Activated CD8-positive, alpha-beta T cell treated with anti-CD3 and anti-CD28 coated beads, Interleukin-2, amount 10 ng/mL, durations not matched to agents 7 days and 5 days (primary cell): Measurements from ENCODE around the gene PTCH2. TPM values are rescaled to one million over a fixed set of nuclear protein-coding genes. Genes with fewer than 3 reads are reported as not detected.
"Not testable (repeated sequence)": the region's sequence is repeated elsewhere in the genome, so short reads cannot be mapped to it uniquely, and the experiment has no call there.

Source experiments
- ATAC-seq: fragments of 150-1000 bp; cut with Tn5 transposase; one replicate; pipeline ENCODE4 v1.10.0; 2021; ENCODE audit warnings: moderate library complexity
- CTCF ChIA-PET: fragments of 350-600 bp; sonication (Branson Sonifier 250); formaldehyde crosslinking; loops from one replicate; lab custom pipeline; 2021; ENCODE audit warnings: antibody characterized with exemption; lab: Charles Lee
- POLR2A ChIA-PET: fragments of 350-600 bp; sonication (Branson Sonifier 250); formaldehyde crosslinking; loops from one replicate; lab custom pipeline; 2021; ENCODE audit warnings: antibody characterized with exemption; lab: Charles Lee
- DNase-seq: peaks from one replicate; pipeline ENCODE4 v3.0.0-alpha.2; 2020
- H3K27ac Mint-ChIP-seq: one replicate; pipeline ENCODE4 v1.8.0; 2021; ENCODE audit warnings: mild to moderate bottlenecking, mixed read lengths
- H3K27me3 Mint-ChIP-seq: one replicate; pipeline ENCODE4 v1.8.0; 2021; ENCODE audit warnings: low read depth, mixed read lengths
- H3K36me3 Mint-ChIP-seq: one replicate; pipeline ENCODE4 v1.8.0; 2021; ENCODE audit warnings: low read depth, mixed read lengths
- H3K4me1 Mint-ChIP-seq: one replicate; pipeline ENCODE4 v1.8.0; 2021; ENCODE audit warnings: low read depth, mixed read lengths
- H3K4me3 Mint-ChIP-seq: one replicate; pipeline ENCODE4 v1.8.0; 2021; ENCODE audit warnings: mild to moderate bottlenecking, mixed read lengths
- H3K9me3 Mint-ChIP-seq: one replicate; pipeline ENCODE4 v1.8.0; 2022; ENCODE audit warnings: mixed read lengths; ENCODE audit not compliant: insufficient read depth
- total RNA-seq, 2 experiments: library from RNA; stranded (reverse); gene quantifications; one replicate each; pipeline ENCODE4 v1.2.3, GENCODE V29; 2021

The PTCH2 gene
- total RNA-seq, 2 experiments from 2014 or later = 1.3 to 1.4 TPM

- Mint-ChIP-seq H3K27me3 (no peaks in the 10 kb centered on the region), H3K4me1 (peaks cover 61% of the 10 kb centered on the region), H3K9me3 (no peaks in the 10 kb centered on the region), H3K36me3 (peaks cover 17% of the 10 kb centered on the region), H3K27ac (peak overlapping the region; percentile 66), H3K4me3 (peak overlapping the region; percentile 92)
- POLR2A ChIA-PET = interaction anchor here (0.5 to 16.3 kb wide), 5 partner anchors 14 to 194 kb away, joined by 3 to 713 read pairs (median 44); partner anchors contain the start of genes BTBD19, DYNLT4, PLK3 and RNU5D-1
- DNase-seq (no peak), ATAC-seq (no peak)
- CTCF ChIA-PET = interaction anchor here (1.0 to 4.8 kb wide), 8 partner anchors 8 to 96 kb away, joined by 3 to 46 read pairs (median 6); partner anchors contain the start of genes DYNLT4, PLK3 and RNU5D-1
These were observed 25.1 kb downstream of the PTCH2 start for GRCh38 chr1:44817771-44818495.

- H3K4me3 Mint-ChIP-seq = peak overlapping the region; percentile 16
- ATAC-seq = no peak
- CTCF ChIA-PET = interaction anchor here (1.3 to 4.8 kb wide), 4 partner anchors 17 to 86 kb away, joined by 3 to 46 read pairs (median 15); partner anchors contain the start of genes PLK3 and RNU5D-1
- peaks cover 61% of the 10 kb centered on the region for H3K4me1 Mint-ChIP-seq
- DNase-seq = no peak
- H3K27ac Mint-ChIP-seq = peak overlapping the region; percentile 40
- POLR2A ChIA-PET = interaction anchor here (0.5 to 16.3 kb wide), 5 partner anchors 13 to 195 kb away, joined by 3 to 713 read pairs (median 3); partner anchors contain the start of genes BTBD19, DYNLT4, PLK3 and RNU5D-1
- H3K27me3 Mint-ChIP-seq = no peaks in the 10 kb centered on the region
- peaks cover 17% of the 10 kb centered on the region for H3K36me3 Mint-ChIP-seq
- H3K9me3 Mint-ChIP-seq = no peaks in the 10 kb centered on the region
These were observed 25.7 kb downstream of the PTCH2 start for GRCh38 chr1:44817307-44817706.

- Mint-ChIP-seq H3K4me3 (peak overlapping the region; percentile 84), H3K4me1 (peaks cover 65% of the 10 kb centered on the region), H3K36me3 (peaks cover 20% of the 10 kb centered on the region)
- H3K9me3 Mint-ChIP-seq, ATAC-seq, DNase-seq, H3K27ac Mint-ChIP-seq, H3K27me3 Mint-ChIP-seq: not testable (repeated sequence)
- POLR2A ChIA-PET = interaction anchor here (0.7 to 10.0 kb wide), 2 partner anchors 16 to 85 kb away, joined by 3 to 229 read pairs; partner anchors contain the start of genes PLK3 and RNU5D-1
- CTCF ChIA-PET = interaction anchor here (4.0 kb wide), 1 partner anchor 16 kb away, joined by 34 read pairs; the partner anchor contains the start of gene PLK3
These were observed 27.1 kb downstream of the PTCH2 start for GRCh38 chr1:44815926-44816325.

- peak overlapping the region; percentile 100 for H3K27ac Mint-ChIP-seq
- H3K36me3 Mint-ChIP-seq = peaks cover 40% of the 10 kb centered on the region
- POLR2A ChIA-PET = interaction anchor here (0.6 to 16.7 kb wide), 14 partner anchors 7 to 490 kb away, joined by 3 to 713 read pairs (median 8); partner anchors contain the start of genes PLK3, RNU5D-1 and RPS8
- H3K4me3 Mint-ChIP-seq = peak overlapping the region; percentile 84
- H3K4me1 Mint-ChIP-seq = peaks cover 70% of the 10 kb centered on the region
- no peaks in the 10 kb centered on the region for H3K9me3 Mint-ChIP-seq
- ATAC-seq (no peak), DNase-seq (no peak)
- no peaks in the 10 kb centered on the region for H3K27me3 Mint-ChIP-seq
- CTCF ChIA-PET = interaction anchor here (1.3 to 4.0 kb wide), 5 partner anchors 8 to 68 kb away, joined by 3 to 34 read pairs (median 6); partner anchors contain the start of gene PLK3
These were observed 30.1 kb downstream of the PTCH2 start for GRCh38 chr1:44812822-44813543.

- no peak overlapping the region for H3K4me3 Mint-ChIP-seq
These were observed 31.8 kb downstream of the PTCH2 start for GRCh38 chr1:44811234-44811633.

GRCh38 chr1:44810762-44811105 is 32.3 kb downstream of the PTCH2 start:
- ChIA-PET CTCF (interaction anchor here (3.4 to 4.1 kb wide), 2 partner anchors 9 to 10 kb away, joined by 34 to 66 read pairs; partner anchors contain the start of gene PLK3), POLR2A (interaction anchor here (0.7 to 16.7 kb wide), 6 partner anchors 10 to 89 kb away, joined by 4 to 713 read pairs (median 90); partner anchors contain the start of genes PLK3 and RPS8)
- H3K36me3 Mint-ChIP-seq = peaks cover 55% of the 10 kb centered on the region
- not testable (repeated sequence) for H3K4me3 Mint-ChIP-seq, H3K27me3 Mint-ChIP-seq, ATAC-seq, H3K9me3 Mint-ChIP-seq, DNase-seq
- H3K27ac Mint-ChIP-seq = peak overlapping the region; percentile 100
- H3K4me1 Mint-ChIP-seq = peaks cover 83% of the 10 kb centered on the region

More at GRCh38 chr1:44811234-44811633, 31.8 kb downstream of the PTCH2 start:
- H3K27me3 Mint-ChIP-seq = no peaks in the 10 kb centered on the region
- peaks cover 55% of the 10 kb centered on the region for H3K36me3 Mint-ChIP-seq
- ATAC-seq (no peak), DNase-seq (no peak)
- H3K27ac Mint-ChIP-seq = peak overlapping the region; percentile 100
- ChIA-PET POLR2A (interaction anchor here (0.7 to 16.7 kb wide), 5 partner anchors 9 to 90 kb away, joined by 3 to 713 read pairs (median 41); partner anchors contain the start of gene PLK3), CTCF (interaction anchor here (1.0 to 4.1 kb wide), 3 partner anchors 8 to 25 kb away, joined by 3 to 66 read pairs (median 34); partner anchors contain the start of gene PLK3)
- H3K4me1 Mint-ChIP-seq = peaks cover 81% of the 10 kb centered on the region
- H3K9me3 Mint-ChIP-seq = no peaks in the 10 kb centered on the region

- Mint-ChIP-seq H3K27me3 (no peaks in the 10 kb centered on the region), H3K9me3 (no peaks in the 10 kb centered on the region), H3K27ac (peak overlapping the region; percentile 100), H3K4me1 (peaks cover 87% of the 10 kb centered on the region), H3K4me3 (peak overlapping the region; percentile 18), H3K36me3 (peaks cover 57% of the 10 kb centered on the region)
- ATAC-seq (no peak), DNase-seq (no peak)
- CTCF ChIA-PET = interaction anchor here (1.2 to 4.1 kb wide), 11 partner anchors 9 to 201 kb away, joined by 3 to 66 read pairs (median 8); partner anchors contain the start of genes HECTD3, PLK3, RNU5D-1 and UROD
- POLR2A ChIA-PET = interaction anchor here (0.5 to 16.7 kb wide), 17 partner anchors 10 to 529 kb away, joined by 3 to 713 read pairs (median 8); partner anchors contain the start of genes EIF2B3, HECTD3, KIF2C and PLK3
These were observed 32.8 kb downstream of the PTCH2 start for GRCh38 chr1:44810101-44810761.

- peak; percentile 59 for ATAC-seq
- CTCF ChIA-PET = interaction anchor here (1.0 to 4.1 kb wide), 12 partner anchors 9 to 494 kb away, joined by 3 to 66 read pairs (median 7); partner anchors contain the start of genes HECTD3, PLK3, RNU5D-1 and UROD
- peak overlapping the region; percentile 65 for H3K4me3 Mint-ChIP-seq
These were observed 33.8 kb downstream of the PTCH2 start for GRCh38 chr1:44808938-44809917.

GRCh38 chr1:44808063-44808937 is 34.8 kb downstream of the PTCH2 start, which contains the start of gene BTBD19:
BTBD19 (plus strand) TSS chr1:44808523; CDS start chr1:44808821, 298 bp downstream.
- CTCF ChIA-PET = interaction anchor here (1.0 to 4.1 kb wide), 10 partner anchors 8 to 495 kb away, joined by 3 to 66 read pairs (median 10); partner anchors contain the start of genes HECTD3, PLK3, RNU5D-1 and UROD

More at GRCh38 chr1:44808938-44809917, 33.8 kb downstream of the PTCH2 start:
- Mint-ChIP-seq H3K27me3 (no peaks in the 10 kb centered on the region), H3K4me1 (peaks cover 82% of the 10 kb centered on the region), H3K27ac (peak overlapping the region; percentile 100), H3K9me3 (no peaks in the 10 kb centered on the region), H3K36me3 (peaks cover 59% of the 10 kb centered on the region)
- POLR2A ChIA-PET = interaction anchor here (0.5 to 16.7 kb wide), 22 partner anchors 10 to 1256 kb away, joined by 3 to 713 read pairs (median 6); partner anchors contain the start of genes EIF2B3, HECTD3, KIF2C and PLK3
- peak; percentile 95 for DNase-seq

More at GRCh38 chr1:44808063-44808937, 34.8 kb downstream of the PTCH2 start, which contains the start of gene BTBD19:
- Mint-ChIP-seq H3K27me3 (no peaks in the 10 kb centered on the region), H3K27ac (peak within 1 kb of the TSS; percentile 100), H3K4me1 (peaks cover 84% of the 10 kb centered on the region), H3K36me3 (peaks cover 60% of the 10 kb centered on the region), H3K4me3 (peak within 1 kb of the TSS; percentile 65), H3K9me3 (no peaks in the 10 kb centered on the region)
- POLR2A ChIA-PET = interaction anchor here (1.0 to 16.7 kb wide), 15 partner anchors 9 to 532 kb away, joined by 3 to 713 read pairs (median 9); partner anchors contain the start of genes HECTD3, KIF2C, MUTYH and PLK3
- peak; percentile 12 for ATAC-seq
- no peak for DNase-seq
